Loucy (cell line): ENCODE results near the gene GRB10.

ENCODE experiments used
- H2AFZ ChIP-seq: fragments of 200-600 bp; sonication (generic); 2 replicates; pipeline ENCODE4 v1.6.0; 2016; ENCODE audit warnings: antibody characterized with exemption, mild to moderate bottlenecking, low read length, moderate library complexity
- H3F3A ChIP-seq: fragments of 200-600 bp; 2 replicates; pipeline ENCODE4 v1.6.0; 2016; ENCODE audit warnings: antibody characterized with exemption, low read depth, mild to moderate bottlenecking
- H3K27me3 ChIP-seq: fragments of 200-600 bp; sonication (generic); 2 replicates; pipeline ENCODE4 v1.6.1; 2014; ENCODE audit warnings: low read length, mild to moderate bottlenecking; ENCODE audit not compliant: insufficient read depth, poor library complexity, severe bottlenecking
- H3K36me3 ChIP-seq: fragments of 200-600 bp; sonication (generic); 2 replicates; pipeline ENCODE4 v1.6.1; 2016; ENCODE audit warnings: low read length; ENCODE audit not compliant: insufficient read depth
- H3K4me1 ChIP-seq: fragments of 200-600 bp; sonication (generic); 2 replicates; pipeline ENCODE4 v1.5.1; 2014; ENCODE audit warnings: low read length, mild to moderate bottlenecking; ENCODE audit not compliant: insufficient read depth, poor library complexity, severe bottlenecking
- H3K4me2 ChIP-seq: fragments of 200-600 bp; sonication (generic); 2 replicates; pipeline ENCODE4 v1.6.0; 2014; ENCODE audit warnings: antibody characterized with exemption, low read length, low read depth, mild to moderate bottlenecking; ENCODE audit not compliant: poor library complexity, severe bottlenecking
- H3K4me3 ChIP-seq: fragments of 200-600 bp; sonication (generic); 2 replicates; pipeline ENCODE4 v1.5.1; 2014; ENCODE audit warnings: low read length, mild to moderate bottlenecking, mixed read lengths; ENCODE audit not compliant: poor library complexity, severe bottlenecking
- H3K79me2 ChIP-seq: fragments of 200-600 bp; sonication (generic); 2 replicates; pipeline ENCODE4 v1.6.1; 2014; ENCODE audit warnings: low read length; ENCODE audit not compliant: insufficient read depth
- H3K9ac ChIP-seq: fragments of 200-600 bp; sonication (generic); 2 replicates; pipeline ENCODE4 v1.6.0; 2014; ENCODE audit warnings: mild to moderate bottlenecking, low read depth, low read length, moderate library complexity; ENCODE audit not compliant: poor library complexity, severe bottlenecking
- H3K9me2 ChIP-seq: fragments of 200-600 bp; sonication (generic); replicated peaks from 2 replicates; pipeline ENCODE4 v1.6.1; 2016; ENCODE audit warnings: low read depth, low read length, mixed read lengths
- H3K9me3 ChIP-seq: fragments of 200-600 bp; sonication (generic); 2 replicates; pipeline ENCODE4 v1.6.1; 2014; ENCODE audit warnings: mild to moderate bottlenecking, antibody characterized with exemption, low read length, low read depth; ENCODE audit not compliant: insufficient read depth
- H4K20me1 ChIP-seq: fragments of 200-600 bp; sonication (generic); 2 replicates; pipeline ENCODE4 v1.6.0; 2014; ENCODE audit warnings: antibody characterized with exemption, low read length, mild to moderate bottlenecking; ENCODE audit not compliant: insufficient read depth, poor library complexity, severe bottlenecking
- CTCF ChIP-seq: fragments of 200-600 bp; sonication (generic); conservative IDR thresholded peaks from 2 replicates; pipeline ENCODE4 v1.5.1; 2014; ENCODE audit warnings: mild to moderate bottlenecking, antibody characterized with exemption, low read length
- EZH2phosphoT487 ChIP-seq: fragments of 200-600 bp; IDR thresholded peaks from 2 replicates; pipeline ENCODE4 v1.6.1; 2018; ENCODE audit warnings: antibody characterized with exemption, mild to moderate bottlenecking, moderate library complexity, borderline replicate concordance

Gene GRB10

DNA sequence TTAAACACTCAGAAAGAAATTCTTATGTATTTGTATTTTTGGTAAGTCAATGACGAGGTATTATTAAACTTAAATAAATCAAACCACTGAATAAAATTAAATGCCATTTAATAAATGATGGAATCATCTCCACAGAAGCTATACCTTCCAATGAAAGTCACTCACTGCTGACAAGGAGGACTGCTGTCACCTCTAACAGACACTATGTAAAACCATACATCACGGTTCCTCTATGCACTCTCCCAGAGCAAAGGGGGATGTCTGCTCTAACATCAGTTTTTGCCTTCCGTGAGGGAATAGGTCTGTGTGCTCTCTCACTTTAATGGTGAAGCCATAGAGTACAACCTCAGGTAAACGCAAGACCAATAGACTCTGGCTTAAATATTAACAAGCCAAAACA is 117.8 kb downstream of the GRB10 start:
- Histone ChIP-seq H3F3A (no peaks in the 10 kb centered on the region), H3K79me2 (no peaks in the 10 kb centered on the region), H2AFZ (no peak overlapping the region), H3K4me3 (no peak overlapping the region), H4K20me1 (no peaks in the 10 kb centered on the region), H3K4me2 (no peak overlapping the region), H3K9ac (no peak overlapping the region), H3K36me3 (no peaks in the 10 kb centered on the region), H3K4me1 (peaks cover 5% of the 10 kb centered on the region), H3K9me2 (no peaks in the 10 kb centered on the region), H3K27me3 (no peaks in the 10 kb centered on the region), H3K9me3 (no peaks in the 10 kb centered on the region)
- TF ChIP-seq EZH2phosphoT487 (no peak), CTCF (no peak)

- H3K9me3 ChIP-seq = no peaks in the 10 kb centered on the region
- H2AFZ ChIP-seq = no peak overlapping the region
- no peaks in the 10 kb centered on the region for H3K79me2 ChIP-seq
- H3K4me3 ChIP-seq = no peak overlapping the region
- no peaks in the 10 kb centered on the region for H3K9me2 ChIP-seq
- H3K4me2 ChIP-seq = no peak overlapping the region
- H3K36me3 ChIP-seq = no peaks in the 10 kb centered on the region
- H4K20me1 ChIP-seq = no peaks in the 10 kb centered on the region
- no peaks in the 10 kb centered on the region for H3K27me3 ChIP-seq
- H3K4me1 ChIP-seq = peaks cover 5% of the 10 kb centered on the region
- no peak overlapping the region for H3K9ac ChIP-seq
- no peaks in the 10 kb centered on the region for H3F3A ChIP-seq
- TF ChIP-seq EZH2phosphoT487 = no peak
Observed at GRCh38 chr7:50664461-50664922, 118.2 kb downstream of the GRB10 start.

- H3K9me3 ChIP-seq = no peaks in the 10 kb centered on the region
- H4K20me1 ChIP-seq = no peaks in the 10 kb centered on the region
- TF ChIP-seq EZH2phosphoT487 = no peak
- no peak for TF ChIP-seq CTCF
- no peak overlapping the region for H3K4me2 ChIP-seq
- H3K36me3 ChIP-seq = no peaks in the 10 kb centered on the region
- H3K79me2 ChIP-seq = no peaks in the 10 kb centered on the region
- no peak overlapping the region for H2AFZ ChIP-seq
- no peaks in the 10 kb centered on the region for H3K27me3 ChIP-seq
- no peaks in the 10 kb centered on the region for H3K9me2 ChIP-seq
- H3F3A ChIP-seq = no peaks in the 10 kb centered on the region
- no peak overlapping the region for H3K4me3 ChIP-seq
- peaks cover 5% of the 10 kb centered on the region for H3K4me1 ChIP-seq
- H3K9ac ChIP-seq = no peak overlapping the region
Observed at GRCh38 chr7:50663396-50664102, 119.1 kb downstream of the GRB10 start.

- Histone ChIP-seq H3K4me2 (no peak overlapping the region), H4K20me1 (no peaks in the 10 kb centered on the region), H3K4me3 (no peak overlapping the region)
Observed at GRCh38 chr7:50662996-50663395, 119.7 kb downstream of the GRB10 start.

More at GRCh38 chr7:50662996-50663395, 119.7 kb downstream of the GRB10 start:
- Histone ChIP-seq H3K9me2 (no peaks in the 10 kb centered on the region), H3K36me3 (no peaks in the 10 kb centered on the region), H3K9me3 (no peaks in the 10 kb centered on the region), H3F3A (no peaks in the 10 kb centered on the region), H2AFZ (no peak overlapping the region), H3K9ac (no peak overlapping the region), H3K79me2 (no peaks in the 10 kb centered on the region), H3K4me1 (peaks cover 5% of the 10 kb centered on the region), H3K27me3 (no peaks in the 10 kb centered on the region)
- no peak for TF ChIP-seq CTCF
- no peak for TF ChIP-seq EZH2phosphoT487
